Tibial artery (tissue), 4 donors: Measurements from ENCODE around the gene SPSB4.
"Not testable (repeated sequence)": the region's sequence is repeated elsewhere in the genome, so short reads cannot be mapped to it uniquely, and the experiment has no call there.

Experiments
- DNase-seq, 2 donors: peaks; one replicate each; pipeline ENCODE4 v3.0.0-alpha.2; 2019
- H3K27ac ChIP-seq, 2 donors: fragments of 200-600 bp; sonication (generic) in 1 of 2; 1 replicate in 1 of 2; 2 replicates in 1 of 2; pipeline ENCODE4 v1.5.1; 2018 to 2019; ENCODE audit warnings: mild to moderate bottlenecking in 1 of 2
- H3K27me3 ChIP-seq, 2 donors: fragments of 200-600 bp; sonication (generic) in 1 of 2; one replicate each; pipeline versions ENCODE4 v1.5.1 to v1.6.0; 2016 to 2019
- H3K36me3 ChIP-seq, 3 donors: fragments of 200-600 bp; sonication (generic) in 2 of 3; one replicate each; pipeline ENCODE4 v1.5.1; 2016 to 2019; ENCODE audit warnings: mild to moderate bottlenecking in 2 of 3
- H3K4me1 ChIP-seq, 4 donors: fragments of 200-600 bp; sonication (generic) in 2 of 4; 1 replicate in 3 of 4; 2 replicates in 1 of 4; pipeline ENCODE4 v1.5.1; 2016 to 2019
- H3K4me3 ChIP-seq, 2 donors: fragments of 200-600 bp; sonication (generic) in 1 of 2; 1 replicate in 1 of 2; 2 replicates in 1 of 2; pipeline ENCODE4 v1.5.1; 2018 to 2019; ENCODE audit warnings: mild to moderate bottlenecking in 2 of 2
- H3K9me3 ChIP-seq, 3 donors: fragments of 200-600 bp; sonication (generic) in 1 of 3; one replicate each; pipeline ENCODE4 v1.5.1; 2016 to 2019
- CTCF ChIP-seq, 2 experiments: fragments of 200-600 bp in 1 of 2; fragments of 450-650 bp in 1 of 2; IDR thresholded peaks; one replicate each; pipeline ENCODE4 v1.5.1; 2017 to 2019; ENCODE audit warnings: antibody characterized with exemption in 2 of 2, mild to moderate bottlenecking in 1 of 2, moderate library complexity in 1 of 2
- intact Hi-C: fragments of 100-400 bp; cut with DNase I; formaldehyde crosslinking; loops from one replicate; pipeline ENCODE4 v1.15.0; 2023; ENCODE audit warnings: low total_unique reads

Gene SPSB4

DNA sequence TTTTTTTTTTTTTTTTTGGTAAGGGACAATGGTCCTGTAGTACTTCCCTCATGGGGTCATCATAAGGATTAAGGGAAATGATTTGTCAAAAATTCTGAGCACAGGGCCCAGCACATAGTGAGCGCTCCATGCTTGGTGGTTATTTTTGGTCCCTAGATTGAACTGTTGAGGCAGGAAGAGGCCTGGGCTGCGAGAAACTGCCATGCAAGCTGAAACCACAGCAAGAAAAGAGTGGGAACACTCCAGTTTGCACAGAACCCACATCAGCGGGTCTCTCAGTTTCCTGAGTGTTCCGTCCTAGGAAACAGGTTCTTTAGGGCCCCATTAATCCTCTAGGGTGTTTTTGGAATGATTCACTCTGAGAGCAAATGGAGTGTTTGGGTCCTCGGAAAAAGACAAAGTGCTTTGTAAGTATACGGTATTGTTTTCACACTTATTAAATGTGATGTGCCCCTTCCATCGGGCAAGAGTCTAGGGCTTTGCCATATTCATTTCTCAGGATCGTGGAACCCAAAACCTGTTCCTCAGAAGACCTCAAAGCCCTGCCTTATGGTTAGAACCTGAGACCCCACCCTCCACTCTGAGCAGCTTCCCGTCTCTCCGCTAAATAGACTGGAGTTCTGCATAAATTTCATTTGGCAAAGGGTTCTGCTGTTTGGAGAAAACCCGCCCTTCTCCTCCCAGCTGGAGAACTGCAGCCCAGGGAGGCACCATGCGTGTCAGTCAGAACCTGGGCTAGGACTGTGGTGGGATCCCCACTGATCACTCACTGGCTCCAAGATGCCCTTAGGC, 60.4 kb downstream of the SPSB4 start:
- intact Hi-C loops = no loop called here
- no peaks in the 10 kb centered on the region for H3K9me3 ChIP-seq
- no peak for TF ChIP-seq CTCF (IDR thresholded peaks at IDR 0.05)
- no peak for DNase-seq
- no peaks in the 10 kb centered on the region for H3K36me3 ChIP-seq
- H3K4me1 ChIP-seq = peaks cover 0 to 47% (median 10%) of the 10 kb centered on the region in 4 donors
- H3K4me3 ChIP-seq = no peak overlapping the region
- H3K27ac ChIP-seq = peak overlapping the region in 1 of 2 donors; percentile 58
- no peaks in the 10 kb centered on the region for H3K27me3 ChIP-seq

DNA sequence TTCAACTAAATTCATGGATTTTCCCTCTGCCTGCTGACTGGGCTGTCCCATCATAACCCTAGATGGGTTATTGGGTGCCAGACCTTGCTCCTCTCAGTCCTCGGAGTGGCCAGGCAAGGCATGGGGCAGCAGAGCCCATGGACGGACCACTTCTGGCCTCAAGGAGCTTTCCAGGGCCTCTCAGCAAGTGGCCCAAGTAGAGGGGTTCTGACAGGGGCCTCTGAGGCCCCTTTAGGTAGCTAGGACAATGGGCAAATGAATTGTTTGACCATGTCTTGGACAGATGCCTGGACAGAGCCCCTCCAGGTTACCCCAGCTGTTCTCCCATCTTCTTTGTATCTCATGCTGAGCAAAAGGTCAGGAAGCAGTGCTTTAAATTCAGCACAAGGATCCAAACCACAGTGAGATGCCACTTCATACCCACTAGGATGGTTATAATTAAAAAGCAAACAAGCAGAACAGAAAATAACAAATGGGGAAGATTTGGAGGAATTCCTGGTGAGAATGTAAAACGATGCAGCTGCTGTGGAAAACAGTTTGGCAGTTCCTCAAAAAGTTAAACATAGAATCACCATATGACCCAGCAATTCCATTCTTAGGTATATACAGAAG, 61.6 kb downstream of the SPSB4 start:
- Histone ChIP-seq H3K4me3 (no peak overlapping the region), H3K4me1 (peaks cover 0 to 49% (median 10%) of the 10 kb centered on the region in 4 donors), H3K36me3 (no peaks in the 10 kb centered on the region), H3K27ac (no peak overlapping the region), H3K9me3 (no peaks in the 10 kb centered on the region), H3K27me3 (no peaks in the 10 kb centered on the region)
- DNase-seq = no peak
- no peak for TF ChIP-seq CTCF (IDR thresholded peaks at IDR 0.05)
- intact Hi-C loops = no loop called here

DNA sequence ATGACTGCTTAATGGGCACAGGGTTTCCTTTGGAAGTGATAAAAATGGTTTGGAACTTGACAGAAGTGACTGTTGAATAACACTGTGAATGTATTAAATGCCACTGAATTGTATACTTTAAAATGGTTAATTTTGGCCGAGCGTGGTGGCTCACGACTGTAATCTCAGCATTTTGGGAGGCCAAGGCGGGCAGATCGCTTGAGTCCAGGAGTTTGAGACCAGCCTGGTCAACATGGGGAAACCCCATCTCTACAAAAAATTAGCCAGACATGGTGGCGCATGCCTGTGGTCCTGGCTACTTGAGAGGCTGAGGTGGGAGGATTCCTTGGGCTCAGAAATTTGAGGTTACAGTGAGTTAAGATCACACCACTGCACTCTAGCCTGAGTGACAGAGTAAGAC, 62.5 kb downstream of the SPSB4 start:
- intact Hi-C loops, DNase-seq: not testable (repeated sequence)

GRCh38 chr3:141114179-141114745, 63.1 kb downstream of the SPSB4 start:
- intact Hi-C loops = no loop called here
- H3K27ac ChIP-seq = no peak overlapping the region
- DNase-seq = peak in 1 of 2 donors; percentile 14

More for the DNA sequence above, 62.5 kb downstream of the SPSB4 start:
- H3K27me3 ChIP-seq, H3K36me3 ChIP-seq, H3K9me3 ChIP-seq, H3K4me3 ChIP-seq, H3K27ac ChIP-seq: not testable (repeated sequence)
- H3K4me1 ChIP-seq = peaks cover 0 to 49% (median 10%) of the 10 kb centered on the region in 4 donors

DNA sequence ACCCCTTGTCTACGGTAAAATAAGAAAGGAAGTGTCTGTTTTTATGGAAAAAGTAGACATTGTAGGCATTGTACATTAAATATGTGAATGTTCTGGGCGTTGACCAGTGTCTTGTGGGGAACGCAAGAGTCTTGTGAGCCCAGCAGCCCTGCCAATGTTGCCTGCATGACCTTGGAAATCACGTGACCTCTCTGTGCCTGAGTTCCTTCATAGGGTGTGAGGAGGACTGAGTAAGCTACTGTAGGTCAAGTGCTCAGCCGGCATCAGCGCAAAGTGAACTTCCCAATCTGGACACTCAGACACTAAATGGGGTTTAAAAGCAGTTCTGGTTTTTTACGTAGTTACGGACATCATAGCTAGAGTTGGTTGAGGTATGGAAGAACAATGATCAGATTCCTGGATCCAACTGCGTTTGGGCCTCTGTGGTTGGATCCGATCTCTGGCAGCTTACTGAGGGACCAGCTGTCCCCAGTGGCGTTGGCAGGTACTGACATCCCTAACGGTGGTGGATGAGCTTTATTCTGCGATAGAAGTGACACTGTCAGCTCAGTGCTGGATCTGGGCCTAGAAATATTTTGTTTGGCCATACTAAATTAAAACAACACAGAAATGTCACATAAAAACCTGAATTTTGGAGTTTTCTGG, 63.8 kb downstream of the SPSB4 start:
- no peak for DNase-seq
- peak; percentile 9 to 22 for TF ChIP-seq CTCF (IDR thresholded peaks at IDR 0.05)
- intact Hi-C loops = no loop called here
- Histone ChIP-seq H3K27me3 (no peaks in the 10 kb centered on the region), H3K36me3 (no peaks in the 10 kb centered on the region), H3K27ac (peak overlapping the region in 1 of 2 donors; percentile 18), H3K4me3 (no peak overlapping the region), H3K9me3 (no peaks in the 10 kb centered on the region), H3K4me1 (peaks cover 0 to 40% (median 10%) of the 10 kb centered on the region in 4 donors)

More at GRCh38 chr3:141114179-141114745, 63.1 kb downstream of the SPSB4 start:
- peaks cover 0 to 46% (median 10%) of the 10 kb centered on the region in 4 donors for H3K4me1 ChIP-seq
- H3K9me3 ChIP-seq = no peaks in the 10 kb centered on the region
- no peaks in the 10 kb centered on the region for H3K27me3 ChIP-seq
- no peaks in the 10 kb centered on the region for H3K36me3 ChIP-seq
- no peak overlapping the region for H3K4me3 ChIP-seq
- no peak for TF ChIP-seq CTCF (IDR thresholded peaks at IDR 0.05)
